GM12873 (cell line): Measurements from ENCODE around the gene DIPK1A.

Experiments used
- TF ChIP-seq, protein P1 (sequence below): IDR thresholded peaks from 2 replicates; pipeline ENCODE4 v1.5.1; 2012; ENCODE audit warnings: low read depth, mild to moderate bottlenecking, moderate library complexity, low read length, control low read depth; ENCODE audit not compliant: insufficient read depth; ENCODE audit errors: missing control alignments

Gene DIPK1A

DNA sequence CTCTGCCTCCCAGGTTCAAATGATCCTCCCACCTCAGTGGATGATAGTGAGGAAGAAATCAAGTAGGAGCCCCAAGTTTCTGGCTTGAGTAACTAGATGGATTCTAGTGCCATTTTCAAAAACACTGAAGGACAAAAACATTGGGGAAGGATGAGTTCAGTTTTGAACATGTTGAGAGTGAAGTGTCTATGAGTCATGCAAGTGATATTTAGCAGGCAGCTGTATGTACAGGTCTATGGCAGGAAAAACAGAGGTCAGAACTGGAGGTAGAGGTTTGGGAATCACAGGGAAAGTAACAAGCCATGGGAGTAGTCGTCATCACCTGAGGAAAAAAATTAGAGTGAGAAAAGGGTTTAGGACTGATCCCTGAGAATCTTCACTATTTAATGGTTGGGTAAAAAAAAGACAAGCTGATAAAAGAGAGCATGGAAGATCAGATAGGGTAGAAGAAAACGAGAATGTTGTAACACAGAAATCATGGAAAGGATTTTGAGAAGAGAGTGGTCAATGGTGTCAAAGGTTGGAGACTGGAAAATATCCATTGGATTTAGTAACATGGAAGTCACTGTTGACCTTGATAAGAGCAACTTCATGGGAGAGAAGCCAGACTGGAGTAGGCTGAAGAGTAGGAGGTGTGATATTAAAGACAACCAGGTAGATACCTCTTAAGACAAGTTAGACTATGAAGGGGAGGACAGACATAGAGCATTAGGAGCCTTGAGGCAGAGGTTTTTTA, 53.1 kb downstream of the DIPK1A start:
- TF ChIP-seq, protein P1, sequence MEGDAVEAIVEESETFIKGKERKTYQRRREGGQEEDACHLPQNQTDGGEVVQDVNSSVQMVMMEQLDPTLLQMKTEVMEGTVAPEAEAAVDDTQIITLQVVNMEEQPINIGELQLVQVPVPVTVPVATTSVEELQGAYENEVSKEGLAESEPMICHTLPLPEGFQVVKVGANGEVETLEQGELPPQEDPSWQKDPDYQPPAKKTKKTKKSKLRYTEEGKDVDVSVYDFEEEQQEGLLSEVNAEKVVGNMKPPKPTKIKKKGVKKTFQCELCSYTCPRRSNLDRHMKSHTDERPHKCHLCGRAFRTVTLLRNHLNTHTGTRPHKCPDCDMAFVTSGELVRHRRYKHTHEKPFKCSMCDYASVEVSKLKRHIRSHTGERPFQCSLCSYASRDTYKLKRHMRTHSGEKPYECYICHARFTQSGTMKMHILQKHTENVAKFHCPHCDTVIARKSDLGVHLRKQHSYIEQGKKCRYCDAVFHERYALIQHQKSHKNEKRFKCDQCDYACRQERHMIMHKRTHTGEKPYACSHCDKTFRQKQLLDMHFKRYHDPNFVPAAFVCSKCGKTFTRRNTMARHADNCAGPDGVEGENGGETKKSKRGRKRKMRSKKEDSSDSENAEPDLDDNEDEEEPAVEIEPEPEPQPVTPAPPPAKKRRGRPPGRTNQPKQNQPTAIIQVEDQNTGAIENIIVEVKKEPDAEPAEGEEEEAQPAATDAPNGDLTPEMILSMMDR, result no peak

- TF ChIP-seq, protein P1, result no peak
Measured at GRCh38 chr1:92903765-92904164, 57.5 kb downstream of the DIPK1A start.

DNA sequence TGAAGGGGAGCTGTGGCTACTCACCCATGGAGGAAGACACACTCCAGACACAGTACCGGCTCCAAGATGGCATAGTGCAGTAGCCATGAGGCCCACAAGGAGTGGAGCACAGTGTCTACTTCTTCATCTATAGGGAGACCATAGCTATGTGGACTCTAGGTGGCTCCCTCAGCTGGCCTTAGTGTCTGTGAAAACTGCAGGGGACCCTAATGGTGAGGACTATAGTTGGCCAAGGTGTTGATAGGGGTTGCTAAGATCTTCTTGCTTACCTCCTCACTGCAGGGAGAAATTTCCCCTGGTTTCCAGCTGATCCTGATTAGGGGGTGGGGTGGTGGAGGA, 58.9 kb downstream of the DIPK1A start:
- TF ChIP-seq, protein P1, result peak; percentile 13

DNA sequence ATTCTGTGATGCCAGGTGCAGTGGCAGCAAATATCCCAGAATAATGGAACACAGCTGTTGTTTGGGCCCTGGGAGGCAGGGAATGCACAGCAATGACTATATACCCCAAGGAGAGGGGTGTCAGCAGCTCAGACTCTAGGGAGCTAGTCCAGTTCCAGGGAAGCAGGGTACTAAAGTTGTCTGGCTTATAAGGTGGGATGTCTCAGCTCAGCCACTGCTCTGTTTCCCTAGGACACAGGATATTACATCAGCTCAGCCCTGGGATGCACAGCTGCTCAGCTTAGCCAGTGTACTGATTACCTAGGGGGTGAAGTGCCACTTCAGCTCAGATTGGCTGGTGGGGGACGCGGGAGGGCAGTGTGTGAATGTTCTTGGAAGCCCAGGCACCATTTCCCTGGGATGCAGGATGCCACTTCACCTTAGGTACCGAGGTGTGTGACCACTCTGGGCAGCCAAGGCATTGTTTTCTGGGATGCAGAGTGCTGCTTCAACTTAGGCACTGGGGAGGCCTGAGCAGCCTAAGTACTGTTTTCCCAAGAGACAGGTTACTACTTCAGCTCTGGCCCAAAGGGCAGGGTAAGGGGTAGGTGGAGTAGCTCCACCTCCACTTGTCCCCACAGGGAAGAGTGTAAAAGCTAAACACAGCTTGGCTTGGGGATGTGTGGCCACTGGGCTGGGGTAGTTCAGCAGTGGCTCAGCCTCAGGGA, 59.4 kb downstream of the DIPK1A start:
- TF ChIP-seq, protein P1, result no peak

- TF ChIP-seq, protein P1, result no peak
Measured at GRCh38 chr1:92901126-92901525, 60.1 kb downstream of the DIPK1A start.

DNA sequence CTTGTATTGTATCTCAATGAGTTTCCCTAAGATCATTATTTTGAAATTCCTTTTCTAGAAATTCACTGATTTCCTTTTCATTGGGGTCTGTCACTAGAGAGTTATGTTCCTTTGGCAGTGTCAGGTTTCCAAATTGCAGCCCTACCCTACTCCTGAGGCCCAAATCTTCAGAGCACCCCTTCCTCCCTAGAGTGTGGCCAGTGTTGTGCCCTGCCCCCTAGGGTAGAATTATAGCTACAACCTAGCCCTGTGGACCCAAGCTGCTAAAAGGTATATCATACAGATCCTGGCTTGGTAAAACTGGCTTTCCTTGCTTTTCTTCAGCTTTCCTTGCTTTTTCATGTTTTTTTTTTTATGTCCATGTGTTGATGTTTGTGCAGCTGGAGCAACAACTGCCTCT, 60.7 kb downstream of the DIPK1A start:
- TF ChIP-seq, protein P1, result no peak

DNA sequence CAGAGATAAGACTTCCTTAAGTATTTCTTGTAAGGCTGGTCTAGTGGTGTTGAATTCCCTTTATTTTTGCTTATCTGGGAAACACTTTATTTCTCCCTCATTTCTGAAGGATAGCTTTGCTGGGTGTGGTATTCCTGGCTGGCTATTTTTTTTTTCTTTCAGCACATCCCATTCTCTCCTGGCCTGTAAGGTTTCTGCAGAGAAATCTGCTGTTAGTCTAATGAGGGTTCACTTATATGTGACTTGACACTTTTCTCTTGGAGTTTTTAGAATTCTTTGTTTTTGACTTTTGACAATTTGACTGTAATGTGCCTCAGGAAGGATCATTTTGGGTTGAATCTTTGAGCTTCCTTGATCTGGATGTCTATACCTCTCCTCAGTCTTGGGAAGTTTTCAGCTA, 61.5 kb downstream of the DIPK1A start:
- TF ChIP-seq, protein P1, result no peak
